GM12872 (cell line): ENCODE data around the gene ARHGAP30.

Source experiments
- TF ChIP-seq, protein P1 (sequence below): IDR thresholded peaks from 3 replicates; pipeline ENCODE4 v1.5.1; 2011; ENCODE audit warnings: low read depth, mild to moderate bottlenecking, low read length, moderate library complexity; ENCODE audit not compliant: insufficient read depth

The ARHGAP30 gene

GRCh38 chr1:161089251-161089924, 19.7 kb upstream of the ARHGAP30 start, which contains the start of gene NECTIN4:
Gene NECTIN4, minus strand, starts transcription at chr1:161089558. Its CDS starts 262 bp downstream, at chr1:161089296.
- TF ChIP-seq, protein P1, sequence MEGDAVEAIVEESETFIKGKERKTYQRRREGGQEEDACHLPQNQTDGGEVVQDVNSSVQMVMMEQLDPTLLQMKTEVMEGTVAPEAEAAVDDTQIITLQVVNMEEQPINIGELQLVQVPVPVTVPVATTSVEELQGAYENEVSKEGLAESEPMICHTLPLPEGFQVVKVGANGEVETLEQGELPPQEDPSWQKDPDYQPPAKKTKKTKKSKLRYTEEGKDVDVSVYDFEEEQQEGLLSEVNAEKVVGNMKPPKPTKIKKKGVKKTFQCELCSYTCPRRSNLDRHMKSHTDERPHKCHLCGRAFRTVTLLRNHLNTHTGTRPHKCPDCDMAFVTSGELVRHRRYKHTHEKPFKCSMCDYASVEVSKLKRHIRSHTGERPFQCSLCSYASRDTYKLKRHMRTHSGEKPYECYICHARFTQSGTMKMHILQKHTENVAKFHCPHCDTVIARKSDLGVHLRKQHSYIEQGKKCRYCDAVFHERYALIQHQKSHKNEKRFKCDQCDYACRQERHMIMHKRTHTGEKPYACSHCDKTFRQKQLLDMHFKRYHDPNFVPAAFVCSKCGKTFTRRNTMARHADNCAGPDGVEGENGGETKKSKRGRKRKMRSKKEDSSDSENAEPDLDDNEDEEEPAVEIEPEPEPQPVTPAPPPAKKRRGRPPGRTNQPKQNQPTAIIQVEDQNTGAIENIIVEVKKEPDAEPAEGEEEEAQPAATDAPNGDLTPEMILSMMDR = no peak

GRCh38 chr1:161088587-161089110, 19.0 kb upstream of the ARHGAP30 start:
- TF ChIP-seq, protein P1 = no peak

DNA sequence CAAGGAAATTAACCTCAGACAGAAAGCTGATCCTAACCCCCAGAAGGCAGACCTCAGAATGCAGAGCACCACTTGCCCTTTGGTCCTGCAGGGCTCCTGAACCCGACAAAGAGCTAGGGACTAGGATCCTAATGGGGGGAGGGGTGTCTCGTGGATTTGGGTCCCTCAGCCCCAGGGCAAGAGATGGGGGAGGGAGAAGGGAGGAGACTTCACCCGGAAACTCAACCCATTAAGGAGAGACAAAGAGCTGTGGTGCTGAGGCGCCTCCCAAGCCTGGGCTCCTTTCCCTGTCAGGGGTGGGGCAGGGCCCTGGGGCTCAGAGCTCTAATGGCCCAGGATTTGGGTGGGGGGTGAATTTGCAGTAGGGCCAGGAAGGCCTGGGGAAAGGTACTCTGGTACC, 16.8 kb upstream of the ARHGAP30 start:
- TF ChIP-seq, protein P1 = no peak

- TF ChIP-seq, protein P1 = no peak
Measured at GRCh38 chr1:161085165-161085564, 15.5 kb upstream of the ARHGAP30 start.

GRCh38 chr1:161084597-161084988, 14.9 kb upstream of the ARHGAP30 start:
- TF ChIP-seq, protein P1 = no peak

DNA sequence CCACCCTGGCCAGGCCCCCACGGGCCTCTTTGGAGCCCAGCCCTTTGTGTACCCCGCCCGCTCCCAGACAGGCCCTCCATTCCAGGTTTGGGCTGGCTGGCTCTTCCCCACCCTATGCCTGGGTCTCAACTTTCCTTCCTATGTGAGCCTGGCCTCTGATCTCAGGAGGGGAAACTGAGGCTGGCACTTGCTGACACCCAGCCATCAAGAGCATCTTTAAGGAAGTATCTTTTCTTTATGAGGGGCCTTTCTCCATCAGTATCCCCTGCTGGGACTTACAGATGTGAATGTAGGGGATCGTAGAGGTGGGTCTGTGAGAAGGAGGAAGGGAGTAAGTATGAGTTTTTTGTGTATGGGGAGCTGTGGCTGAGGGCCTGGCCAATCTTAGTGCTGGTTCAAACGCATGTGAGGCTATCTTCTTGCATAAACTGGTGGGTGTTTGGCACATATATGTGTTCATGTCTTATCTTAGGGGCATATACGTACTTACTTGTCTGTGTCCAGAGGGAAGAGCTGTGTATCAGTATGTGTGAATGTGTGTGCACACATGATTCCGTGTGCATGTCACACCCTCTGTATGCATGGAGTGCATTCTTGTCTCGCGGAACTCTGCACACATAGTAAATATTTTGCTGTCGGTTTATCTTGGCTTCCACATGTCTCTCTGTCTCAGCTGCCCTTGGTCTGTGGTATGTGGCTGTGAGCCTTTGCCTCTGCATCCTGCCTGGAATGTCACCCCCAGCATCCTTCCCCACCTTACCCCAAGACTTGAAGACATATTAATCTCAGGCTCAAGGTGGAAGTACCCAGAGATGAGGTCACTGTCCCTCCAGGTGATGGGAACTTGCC, 14.3 kb upstream of the ARHGAP30 start:
- TF ChIP-seq, protein P1 = no peak

- TF ChIP-seq, protein P1 = no peak
Measured at GRCh38 chr1:161082996-161083747, 13.5 kb upstream of the ARHGAP30 start.
